ENCODE data around the gene RNPEPL1. TPM values are rescaled to one million over a fixed set of nuclear protein-coding genes. Genes with fewer than 3 reads are reported as not detected.

The RNPEPL1 gene
- total RNA-seq, 3 donors from 2014 or later (not counting 1 experiment from before 2014, with no cell fraction given) = 145 to 167 (median 164) TPM

- no peak for ATAC-seq
- H3K4me3 Mint-ChIP-seq = no peak overlapping the region
- Histone ChIP-seq H3K27ac (ENCODE audit: low read length) (no peak overlapping the region), H3K4me1 (ENCODE audit: control insufficient read depth, insufficient read depth, low read length) (peaks cover 9% of the 10 kb centered on the region), H3K27me3 (ENCODE audit: control insufficient read depth, insufficient read depth, low read length) (no peaks in the 10 kb centered on the region), H3K36me3 (ENCODE audit: control insufficient read depth, insufficient read depth, low read length) (peaks cover 23% of the 10 kb centered on the region), H3K9me3 (ENCODE audit: control insufficient read depth, insufficient read depth, low read length) (no peaks in the 10 kb centered on the region), H3K4me3 (ENCODE audit: low read length) (no peak overlapping the region)
- H3K27ac Mint-ChIP-seq = no peak overlapping the region
- TF ChIP-seq, protein P1, sequence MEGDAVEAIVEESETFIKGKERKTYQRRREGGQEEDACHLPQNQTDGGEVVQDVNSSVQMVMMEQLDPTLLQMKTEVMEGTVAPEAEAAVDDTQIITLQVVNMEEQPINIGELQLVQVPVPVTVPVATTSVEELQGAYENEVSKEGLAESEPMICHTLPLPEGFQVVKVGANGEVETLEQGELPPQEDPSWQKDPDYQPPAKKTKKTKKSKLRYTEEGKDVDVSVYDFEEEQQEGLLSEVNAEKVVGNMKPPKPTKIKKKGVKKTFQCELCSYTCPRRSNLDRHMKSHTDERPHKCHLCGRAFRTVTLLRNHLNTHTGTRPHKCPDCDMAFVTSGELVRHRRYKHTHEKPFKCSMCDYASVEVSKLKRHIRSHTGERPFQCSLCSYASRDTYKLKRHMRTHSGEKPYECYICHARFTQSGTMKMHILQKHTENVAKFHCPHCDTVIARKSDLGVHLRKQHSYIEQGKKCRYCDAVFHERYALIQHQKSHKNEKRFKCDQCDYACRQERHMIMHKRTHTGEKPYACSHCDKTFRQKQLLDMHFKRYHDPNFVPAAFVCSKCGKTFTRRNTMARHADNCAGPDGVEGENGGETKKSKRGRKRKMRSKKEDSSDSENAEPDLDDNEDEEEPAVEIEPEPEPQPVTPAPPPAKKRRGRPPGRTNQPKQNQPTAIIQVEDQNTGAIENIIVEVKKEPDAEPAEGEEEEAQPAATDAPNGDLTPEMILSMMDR (IDR thresholded peaks at IDR 0.05) = no peak
- 92% methylated on average over 20 of the region's 20 CpGs for WGBS (ENCODE audit: insufficient coverage)
- no peaks in the 10 kb centered on the region for H3K9me3 Mint-ChIP-seq
- no peak for DNase-seq
- H3K36me3 Mint-ChIP-seq = no peaks in the 10 kb centered on the region
- peaks cover 6 to 7% of the 10 kb centered on the region in 2 donors for H3K4me1 Mint-ChIP-seq
- intact Hi-C loops (cut with micrococcal nuclease) = no loop called here
- no peaks in the 10 kb centered on the region for H3K27me3 Mint-ChIP-seq (ENCODE audit: low read depth in 2 of 2)
These were observed 33.0 kb downstream of the RNPEPL1 start for GRCh38 chr2:240601061-240601830.

- no peaks in the 10 kb centered on the region for H3K36me3 Mint-ChIP-seq
- Histone ChIP-seq H3K36me3 (ENCODE audit: control insufficient read depth, insufficient read depth, low read length) (peaks cover 18% of the 10 kb centered on the region), H3K27me3 (ENCODE audit: control insufficient read depth, insufficient read depth, low read length) (no peaks in the 10 kb centered on the region), H3K9me3 (ENCODE audit: control insufficient read depth, insufficient read depth, low read length) (no peaks in the 10 kb centered on the region), H3K4me1 (ENCODE audit: control insufficient read depth, insufficient read depth, low read length) (peaks cover 9% of the 10 kb centered on the region), H3K27ac (ENCODE audit: low read length) (no peak overlapping the region), H3K4me3 (ENCODE audit: low read length) (no peak overlapping the region)
- DNase-seq (no peak), ATAC-seq (no peak)
- H3K9me3 Mint-ChIP-seq = no peaks in the 10 kb centered on the region
- no peak overlapping the region for H3K27ac Mint-ChIP-seq
- WGBS (ENCODE audit: insufficient coverage) = 95% methylated on average over 11 of the region's 11 CpGs
- intact Hi-C loops (cut with micrococcal nuclease) = no loop called here
- H3K4me3 Mint-ChIP-seq = no peak overlapping the region
- TF ChIP-seq, protein P1 (IDR thresholded peaks at IDR 0.05) = no peak
- H3K4me1 Mint-ChIP-seq = peaks cover 6 to 7% of the 10 kb centered on the region in 2 donors
- no peaks in the 10 kb centered on the region for H3K27me3 Mint-ChIP-seq (ENCODE audit: low read depth in 2 of 2)
These were observed 33.5 kb downstream of the RNPEPL1 start for GRCh38 chr2:240601831-240602160.

- Histone ChIP-seq H3K27me3 (ENCODE audit: control insufficient read depth, insufficient read depth, low read length) (no peaks in the 10 kb centered on the region), H3K4me1 (ENCODE audit: control insufficient read depth, insufficient read depth, low read length) (peaks cover 9% of the 10 kb centered on the region), H3K36me3 (ENCODE audit: control insufficient read depth, insufficient read depth, low read length) (peaks cover 14% of the 10 kb centered on the region), H3K9me3 (ENCODE audit: control insufficient read depth, insufficient read depth, low read length) (no peaks in the 10 kb centered on the region), H3K4me3 (ENCODE audit: low read length) (no peak overlapping the region), H3K27ac (ENCODE audit: low read length) (no peak overlapping the region)
- H3K4me3 Mint-ChIP-seq = no peak overlapping the region
- ATAC-seq = no peak
- no peaks in the 10 kb centered on the region for H3K36me3 Mint-ChIP-seq
- no peak overlapping the region for H3K27ac Mint-ChIP-seq
- no peaks in the 10 kb centered on the region for H3K27me3 Mint-ChIP-seq (ENCODE audit: low read depth in 2 of 2)
- intact Hi-C loops (cut with micrococcal nuclease) = no loop called here
- no peak for DNase-seq
- no peaks in the 10 kb centered on the region for H3K9me3 Mint-ChIP-seq
- TF ChIP-seq, protein P1 (IDR thresholded peaks at IDR 0.05) = no peak
- WGBS (ENCODE audit: insufficient coverage) = 93% methylated on average over 32 of the region's 32 CpGs
- peaks cover 6 to 7% of the 10 kb centered on the region in 2 donors for H3K4me1 Mint-ChIP-seq
These were observed 34.2 kb downstream of the RNPEPL1 start for GRCh38 chr2:240602266-240603050.
